B cell (primary cell): ENCODE results near the gene ARID3B. TPM values are rescaled to one million over a fixed set of nuclear protein-coding genes. Genes with fewer than 3 reads are reported as not detected.

ENCODE experiments used
- ATAC-seq: fragments of 200-7000 bp; cut with Tn5 transposase; one replicate; pipeline ENCODE4 v1.10.0; 2021; ENCODE audit warnings: low read depth, mild to moderate bottlenecking, moderate number of reproducible peaks, moderate library complexity
- CTCF ChIA-PET: fragments of 350-600 bp; sonication (Branson Sonifier 250); formaldehyde crosslinking; loops from one replicate; lab custom pipeline; 2021; ENCODE audit warnings: antibody characterized with exemption, inconsistent platforms; lab: Charles Lee
- POLR2A ChIA-PET: fragments of 350-600 bp; sonication (Branson Sonifier 250); formaldehyde crosslinking; loops from one replicate; lab custom pipeline; 2021; ENCODE audit warnings: antibody characterized with exemption; lab: Charles Lee
- DNase-seq: peaks from one replicate; pipeline ENCODE4 v3.0.0; 2013
- H2AFZ ChIP-seq: 2 replicates; pipeline ENCODE4 v1.6.1; 2012; ENCODE audit warnings: mild to moderate bottlenecking, low read depth, low read length; ENCODE audit not compliant: insufficient read depth, poor library complexity, severe bottlenecking
- H3K27ac ChIP-seq, 2 donors: 1 replicate in 1 of 2; 2 replicates in 1 of 2; pipeline ENCODE4 v1.5.1; 2012 to 2013; ENCODE audit warnings: low read length in 2 of 2, mild to moderate bottlenecking in 2 of 2, moderate library complexity in 1 of 2
- H3K27me3 ChIP-seq, 4 experiments: fragments of 200-600 bp in 1 of 4; sonication (generic) in 1 of 4; replicated peaks in 1 of 4; 1 replicate in 2 of 4; 2 replicates in 2 of 4; pipeline versions ENCODE4 v1.6.1 to v1.7.0; 2013 to 2016; ENCODE audit warnings: low read length in 3 of 4, mild to moderate bottlenecking in 2 of 4, mixed read lengths in 1 of 4, moderate library complexity in 1 of 4; ENCODE audit not compliant: insufficient read depth in 4 of 4, control insufficient read depth in 3 of 4; ENCODE audit errors: control extremely low read depth in 1 of 4
- H3K36me3 ChIP-seq, 2 experiments: replicated peaks in 1 of 2; 1 replicate in 1 of 2; 2 replicates in 1 of 2; pipeline versions ENCODE4 v1.6.1 to v1.7.1; 2013; ENCODE audit warnings: low read length in 1 of 2; ENCODE audit not compliant: insufficient read depth in 2 of 2, control insufficient read depth in 1 of 2; ENCODE audit errors: control extremely low read depth in 1 of 2, extremely low read depth in 1 of 2
- H3K4me1 ChIP-seq, 2 donors: fragments of 200-600 bp in 1 of 2; sonication (generic) in 1 of 2; 1 replicate in 1 of 2; 2 replicates in 1 of 2; pipeline versions ENCODE4 v1.5.1 to v1.6.1; 2013 to 2017; ENCODE audit warnings: low read length in 2 of 2; ENCODE audit not compliant: control insufficient read depth in 2 of 2, insufficient read depth in 2 of 2
- H3K4me2 ChIP-seq: replicated peaks from 2 replicates; pipeline ENCODE3; 2012; ENCODE audit warnings: mild to moderate bottlenecking, low read depth, low read length; ENCODE audit not compliant: poor library complexity, severe bottlenecking
- H3K4me3 ChIP-seq, 5 experiments: fragments of 200-600 bp in 1 of 5; sonication (generic) in 1 of 5; 1 replicate in 3 of 5; 2 replicates in 2 of 5; pipeline versions ENCODE4 v1.5.1 to v1.7.0; 2011 to 2016; ENCODE audit warnings: low read length in 4 of 5, mild to moderate bottlenecking in 4 of 5, low read depth in 2 of 5, control low read depth in 1 of 5, moderate library complexity in 1 of 5; ENCODE audit not compliant: insufficient read depth in 1 of 5; ENCODE audit errors: control extremely low read depth in 1 of 5, extremely low read depth in 1 of 5
- H3K79me2 ChIP-seq: fragments of 200-600 bp; sonication (generic); one replicate; pipeline ENCODE4 v1.6.0; 2016; ENCODE audit warnings: low read length; ENCODE audit not compliant: control insufficient read depth, insufficient read depth
- H3K9ac ChIP-seq: fragments of 200-600 bp; sonication (generic); 2 replicates; pipeline ENCODE4 v1.6.1; 2017; ENCODE audit warnings: mild to moderate bottlenecking, low read length, moderate library complexity
- H3K9me3 ChIP-seq, 3 donors: one replicate each; pipeline versions ENCODE4 v1.6.1 to v1.7.1; 2013; ENCODE audit warnings: low read length in 2 of 3; ENCODE audit not compliant: control insufficient read depth in 2 of 3, insufficient read depth in 1 of 3; ENCODE audit errors: control extremely low read depth in 1 of 3
- H4K20me1 ChIP-seq: 2 replicates; pipeline ENCODE4 v1.6.0; 2012; ENCODE audit warnings: mild to moderate bottlenecking, low read length; ENCODE audit not compliant: insufficient read depth, control insufficient read depth, poor library complexity, severe bottlenecking
- H3K27ac Mint-ChIP-seq: one replicate; pipeline ENCODE4 v1.8.0; 2021; ENCODE audit warnings: mixed read lengths
- H3K27me3 Mint-ChIP-seq: one replicate; pipeline ENCODE4 v1.8.0; 2021; ENCODE audit warnings: mixed read lengths
- H3K4me1 Mint-ChIP-seq: one replicate; pipeline ENCODE4 v1.8.0; 2021; ENCODE audit warnings: mixed read lengths
- H3K4me3 Mint-ChIP-seq: one replicate; pipeline ENCODE4 v1.8.0; 2021; ENCODE audit warnings: mixed read lengths
- H3K9me3 Mint-ChIP-seq: one replicate; pipeline ENCODE4 v1.8.0; 2022; ENCODE audit warnings: mixed read lengths; ENCODE audit not compliant: insufficient read depth
- CTCF ChIP-seq: fragments of 200-600 bp; IDR thresholded peaks from one replicate; pipeline ENCODE4 v1.8.0; 2022; ENCODE audit warnings: antibody characterized with exemption, mild to moderate bottlenecking
- EZH2 ChIP-seq: IDR thresholded peaks from 2 replicates; pipeline ENCODE4 v1.6.1; 2012; ENCODE audit warnings: borderline replicate concordance, low read depth, mild to moderate bottlenecking, moderate library complexity, low read length; ENCODE audit not compliant: insufficient read depth, poor library complexity, severe bottlenecking
- WGBS: methylation state at CpG from one replicate; pipeline ENCODE4 v1.1.5; 2013; ENCODE audit warnings: missing lambda C conversion rate; ENCODE audit not compliant: insufficient coverage; 5-methylcytosine and 5-hydroxymethylcytosine counted together
- intact Hi-C: fragments of 100-400 bp; cut with micrococcal nuclease; formaldehyde crosslinking; loops from one replicate; pipeline ENCODE4 v1.10.0; 2022
- polyA plus RNA-seq: library from polyadenylated mRNA; depleted of rRNA; stranded (reverse); fragments of >200 nt; gene quantifications from 2 replicates; pipeline ENCODE4 v1.2.3, GENCODE V29; 2012
- total RNA-seq, 2 donors: library from RNA; stranded (reverse); fragments of 120-200 nt in 1 of 2; gene quantifications; 1 replicate in 1 of 2; 2 replicates in 1 of 2; pipeline versions ENCODE4 v1.2.3 to v1.2.4, GENCODE V29; 2013 to 2022

The ARID3B gene
- total and polyA plus RNA-seq, 2 donors (not counting 1 experiment from before 2014, with no cell fraction given): 23.0 to 31.0 TPM

DNA sequence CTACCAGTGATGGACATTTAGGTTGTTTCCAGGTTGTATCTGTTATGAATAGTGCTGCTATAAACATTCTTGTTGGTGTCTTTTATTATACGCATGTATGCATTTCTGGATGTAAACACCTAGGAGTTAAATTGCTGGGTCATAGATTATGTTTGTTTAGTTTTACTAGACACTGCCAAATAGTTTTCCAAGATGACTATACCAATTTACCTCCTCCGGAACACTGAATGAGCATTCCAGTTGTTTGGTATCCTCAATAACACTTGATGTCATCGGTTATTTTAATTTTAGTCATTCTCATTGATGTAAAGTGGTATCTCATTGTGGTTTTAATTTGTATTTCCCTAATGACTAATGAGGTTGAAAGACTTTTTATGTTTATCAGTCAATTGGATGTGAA lies 36.6 kb upstream of the ARID3B start:
- H3K27me3 Mint-ChIP-seq: no peaks in the 10 kb centered on the region
- ChIA-PET POLR2A (no interaction called here), CTCF (no interaction called here)
- no peak for ATAC-seq
- no peak for DNase-seq
- intact Hi-C loops: no loop called here
- H3K4me3 Mint-ChIP-seq: no peak overlapping the region
- no peak for TF ChIP-seq EZH2
- no peak for TF ChIP-seq CTCF
- Histone ChIP-seq H3K79me2 (no peaks in the 10 kb centered on the region), H3K27ac (no peak overlapping the region), H3K4me2 (no peak overlapping the region), H4K20me1 (no peaks in the 10 kb centered on the region), H3K4me1 (no peaks in the 10 kb centered on the region), H3K27me3 (no peaks in the 10 kb centered on the region), H3K9ac (no peak overlapping the region), H3K36me3 (peaks cover 0 to 8% of the 10 kb centered on the region in 2 experiments), H2AFZ (no peak overlapping the region), H3K9me3 (no peaks in the 10 kb centered on the region), H3K4me3 (no peak overlapping the region)
- no peaks in the 10 kb centered on the region for H3K4me1 Mint-ChIP-seq
- no peaks in the 10 kb centered on the region for H3K9me3 Mint-ChIP-seq
- no CpG with 5 or more reads among the region's 3 CpGs for WGBS
- H3K27ac Mint-ChIP-seq: no peak overlapping the region

DNA sequence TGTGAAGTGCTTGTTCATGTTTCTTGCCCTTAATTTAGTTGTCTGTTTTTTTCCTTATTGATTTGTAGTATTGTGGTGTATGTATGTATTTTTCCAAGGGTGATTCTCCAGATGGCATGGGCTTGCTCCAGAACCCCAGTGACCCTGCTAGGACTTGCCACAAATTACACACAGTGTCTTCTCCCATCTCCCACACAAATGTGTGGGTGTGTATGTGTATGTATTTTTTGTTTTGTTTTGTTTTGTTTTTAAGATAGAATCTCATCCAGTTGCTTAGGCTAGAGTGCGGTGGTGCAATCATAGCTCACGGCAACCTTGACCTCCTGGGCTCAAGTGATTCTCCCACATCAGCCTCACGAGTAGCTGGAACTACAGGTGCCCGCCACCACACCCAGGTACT lies 36.2 kb upstream of the ARID3B start:
- no peak for TF ChIP-seq EZH2
- no peak for TF ChIP-seq CTCF
- POLR2A ChIA-PET: no interaction called here
- H3K36me3 ChIP-seq: peaks cover 0 to 8% of the 10 kb centered on the region in 2 experiments
- no peak overlapping the region for H3K4me2 ChIP-seq
- Mint-ChIP-seq H3K27me3 (no peaks in the 10 kb centered on the region), H3K27ac (no peak overlapping the region), H3K9me3 (no peaks in the 10 kb centered on the region), H3K4me3 (no peak overlapping the region), H3K4me1 (no peaks in the 10 kb centered on the region)
- 100% methylated on average over 2 of the region's 4 CpGs for WGBS
- DNase-seq (no peak), ATAC-seq (no peak)
- CTCF ChIA-PET: no interaction called here
- no peaks in the 10 kb centered on the region for H3K9me3 ChIP-seq
- no peaks in the 10 kb centered on the region for H3K79me2 ChIP-seq
- no peaks in the 10 kb centered on the region for H3K27me3 ChIP-seq
- no peaks in the 10 kb centered on the region for H4K20me1 ChIP-seq
- no peak overlapping the region for H3K4me3 ChIP-seq
- H2AFZ ChIP-seq: no peak overlapping the region
- intact Hi-C loops: no loop called here
- H3K4me1 ChIP-seq: no peaks in the 10 kb centered on the region
- no peak overlapping the region for H3K9ac ChIP-seq
- H3K27ac ChIP-seq: no peak overlapping the region
